ENCODE measurements around the gene DNASE1L1.

DNASE1L1 gene

DNA sequence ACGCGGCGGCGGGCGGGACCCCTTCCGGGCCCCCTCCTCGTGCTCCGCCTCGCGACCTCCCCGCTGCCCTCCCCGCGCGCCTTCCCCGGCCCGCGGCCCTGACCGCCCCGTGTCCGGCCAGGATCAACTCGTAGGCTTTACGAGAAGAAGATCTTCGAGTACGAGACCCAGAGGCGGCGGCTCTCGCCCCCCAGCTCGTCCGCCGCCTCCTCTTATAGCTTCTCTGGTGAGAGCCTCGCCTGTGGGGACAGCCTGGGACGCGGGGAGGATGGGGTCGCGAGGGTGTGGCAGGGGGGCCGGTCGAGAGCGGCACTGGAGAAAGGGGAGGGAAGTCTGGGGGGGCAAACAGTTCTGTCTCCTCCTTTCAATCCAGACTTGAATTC lies 29.5 kb downstream of the DNASE1L1 start:
- no peak for DNase-seq (ENCODE audit: low read depth)
- TF ChIP-seq, protein P1, sequence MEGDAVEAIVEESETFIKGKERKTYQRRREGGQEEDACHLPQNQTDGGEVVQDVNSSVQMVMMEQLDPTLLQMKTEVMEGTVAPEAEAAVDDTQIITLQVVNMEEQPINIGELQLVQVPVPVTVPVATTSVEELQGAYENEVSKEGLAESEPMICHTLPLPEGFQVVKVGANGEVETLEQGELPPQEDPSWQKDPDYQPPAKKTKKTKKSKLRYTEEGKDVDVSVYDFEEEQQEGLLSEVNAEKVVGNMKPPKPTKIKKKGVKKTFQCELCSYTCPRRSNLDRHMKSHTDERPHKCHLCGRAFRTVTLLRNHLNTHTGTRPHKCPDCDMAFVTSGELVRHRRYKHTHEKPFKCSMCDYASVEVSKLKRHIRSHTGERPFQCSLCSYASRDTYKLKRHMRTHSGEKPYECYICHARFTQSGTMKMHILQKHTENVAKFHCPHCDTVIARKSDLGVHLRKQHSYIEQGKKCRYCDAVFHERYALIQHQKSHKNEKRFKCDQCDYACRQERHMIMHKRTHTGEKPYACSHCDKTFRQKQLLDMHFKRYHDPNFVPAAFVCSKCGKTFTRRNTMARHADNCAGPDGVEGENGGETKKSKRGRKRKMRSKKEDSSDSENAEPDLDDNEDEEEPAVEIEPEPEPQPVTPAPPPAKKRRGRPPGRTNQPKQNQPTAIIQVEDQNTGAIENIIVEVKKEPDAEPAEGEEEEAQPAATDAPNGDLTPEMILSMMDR (IDR thresholded peaks at IDR 0.05; ENCODE audit: low read length, missing control alignments): no peak

DNA sequence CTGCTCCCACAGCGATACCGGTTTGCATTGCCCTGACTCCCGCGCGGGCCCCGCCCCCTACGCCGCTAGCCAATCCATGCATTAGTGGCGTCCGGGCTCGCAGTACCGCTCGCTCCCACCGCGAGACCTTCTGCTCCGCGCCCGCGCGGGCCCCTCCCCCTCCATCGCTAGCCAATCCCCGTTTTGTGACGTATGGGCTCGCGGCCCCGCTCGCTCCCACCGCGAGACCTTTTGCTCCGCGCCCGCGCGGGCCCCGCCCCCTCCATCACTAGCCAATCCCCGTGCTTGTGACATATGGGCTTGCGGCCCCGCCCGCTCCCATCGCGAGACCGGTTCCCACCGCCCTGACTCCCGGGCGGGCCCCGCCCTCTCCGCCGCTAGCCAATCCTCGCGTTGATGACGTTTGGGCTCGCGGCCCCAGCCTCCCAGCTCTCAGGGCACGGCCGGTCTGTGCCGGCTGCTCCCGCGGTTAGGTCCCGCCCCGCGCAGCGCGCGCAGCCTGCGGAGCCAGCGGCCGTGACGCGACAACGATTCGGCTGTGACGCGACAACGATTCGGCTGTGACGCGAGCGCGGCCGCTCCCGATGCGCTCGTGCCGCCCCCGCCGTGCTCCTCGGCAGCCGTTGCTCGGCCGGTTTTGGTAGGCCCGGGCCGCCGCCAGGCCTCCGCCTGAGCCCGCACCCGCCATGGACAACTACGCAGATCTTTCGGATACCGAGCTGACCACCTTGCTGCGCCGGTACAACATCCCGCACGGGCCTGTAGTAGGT lies 30.1 kb downstream of the DNASE1L1 start, which contains the start of gene EMD:
EMD (plus strand) TSS at position 497 of the 770 bp plus-strand sequence; CDS start at position 687, 190 bp downstream.
- DNase-seq (ENCODE audit: low read depth): peak; percentile 98
- TF ChIP-seq, protein P1 (IDR thresholded peaks at IDR 0.05; ENCODE audit: low read length, missing control alignments): no peak
- peak within 1 kb of the TSS; percentile 70 for H3K4me3 ChIP-seq (replicated peaks; ENCODE audit: low read depth, low read length)

More for the DNA sequence above, 29.5 kb downstream of the DNASE1L1 start:
- peak overlapping the region; percentile 70 for H3K4me3 ChIP-seq (replicated peaks; ENCODE audit: low read depth, low read length)

DNA sequence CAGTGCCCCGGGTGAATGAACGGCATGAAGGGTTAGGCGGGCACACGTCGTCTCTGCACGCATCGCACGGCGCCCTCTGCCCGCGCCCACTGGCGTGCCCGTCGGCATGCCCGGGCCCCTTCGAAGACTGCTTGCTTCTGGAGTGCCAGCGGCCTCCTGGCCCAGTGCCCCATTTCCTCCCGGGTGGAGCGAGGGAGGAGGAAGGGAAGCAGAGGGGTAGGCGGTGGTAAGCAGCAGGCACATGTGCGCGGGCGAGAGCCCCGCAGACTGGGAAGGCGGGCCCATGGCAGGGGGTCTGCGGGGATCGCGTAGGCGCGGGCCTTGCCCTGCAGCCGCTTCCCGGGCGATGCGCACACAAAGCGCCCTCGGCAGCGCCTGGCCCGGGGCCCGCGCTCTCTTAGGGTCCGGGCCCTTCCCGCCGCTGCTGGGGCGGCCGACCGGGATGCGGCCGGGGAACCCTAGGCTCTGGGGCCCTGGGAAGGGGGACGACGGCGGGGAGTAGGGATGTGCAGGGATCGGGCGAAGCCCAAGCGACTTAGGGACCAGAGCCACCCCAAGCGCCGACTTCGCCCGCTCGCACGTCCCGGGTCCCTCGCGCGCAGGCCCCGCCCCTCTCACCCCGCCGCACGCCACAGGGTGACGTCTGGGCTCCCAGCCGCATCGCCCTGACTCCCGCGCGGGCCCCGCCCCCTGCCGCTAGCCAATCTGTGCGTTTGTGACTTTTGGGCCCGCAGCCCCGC lies 30.8 kb downstream of the DNASE1L1 start:
- peak; percentile 54 for DNase-seq (ENCODE audit: low read depth)
- peak overlapping the region; percentile 43 for H3K4me3 ChIP-seq (replicated peaks; ENCODE audit: low read depth, low read length)
- TF ChIP-seq, protein P1 (IDR thresholded peaks at IDR 0.05; ENCODE audit: low read length, missing control alignments): no peak

DNA sequence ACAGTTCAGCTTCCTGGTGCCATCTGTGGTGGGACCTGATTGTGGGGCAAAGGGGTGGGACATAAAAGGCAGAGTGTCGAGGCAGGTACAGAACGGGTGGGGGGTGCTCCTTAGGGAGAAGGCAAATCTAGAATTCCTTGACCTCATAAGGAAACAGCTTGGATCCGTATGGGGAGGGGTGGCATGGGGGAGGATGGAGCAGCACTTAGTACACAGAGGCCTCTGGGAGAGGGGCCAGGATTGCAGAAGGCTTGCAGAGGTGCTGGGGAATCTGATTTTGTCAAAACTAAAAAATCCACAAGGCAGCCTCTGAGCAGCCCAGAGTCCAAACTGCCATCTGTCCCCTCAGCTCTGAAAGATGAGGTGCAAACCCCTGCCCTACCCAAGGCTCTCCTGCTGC lies 32.3 kb downstream of the DNASE1L1 start:
- DNase-seq (ENCODE audit: low read depth): peak; percentile 44
- TF ChIP-seq, protein P1 (IDR thresholded peaks at IDR 0.05; ENCODE audit: low read length, missing control alignments): no peak
- no peak overlapping the region for H3K4me3 ChIP-seq (replicated peaks; ENCODE audit: low read depth, low read length)

DNA sequence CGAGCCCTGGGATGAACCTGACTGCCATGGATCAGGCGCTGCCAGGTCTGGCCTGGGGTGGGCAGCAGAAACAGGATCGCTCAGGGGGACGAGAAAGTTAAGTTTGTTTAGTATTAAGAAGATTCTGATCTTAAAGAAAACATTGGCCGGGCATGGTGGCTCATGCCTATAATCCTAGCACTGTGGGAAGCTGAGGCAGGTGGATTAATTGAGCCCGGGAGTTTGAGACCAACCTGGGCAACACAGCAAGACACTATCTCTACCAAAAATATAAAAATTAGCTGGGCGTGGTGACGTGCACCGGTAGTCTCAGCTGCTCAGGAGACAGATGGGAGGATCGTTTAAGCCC lies 33.9 kb downstream of the DNASE1L1 start:
- TF ChIP-seq, protein P1 (IDR thresholded peaks at IDR 0.05; ENCODE audit: low read length, missing control alignments): no peak
- peak overlapping the region; percentile 32 for H3K4me3 ChIP-seq (replicated peaks; ENCODE audit: low read depth, low read length)

DNA sequence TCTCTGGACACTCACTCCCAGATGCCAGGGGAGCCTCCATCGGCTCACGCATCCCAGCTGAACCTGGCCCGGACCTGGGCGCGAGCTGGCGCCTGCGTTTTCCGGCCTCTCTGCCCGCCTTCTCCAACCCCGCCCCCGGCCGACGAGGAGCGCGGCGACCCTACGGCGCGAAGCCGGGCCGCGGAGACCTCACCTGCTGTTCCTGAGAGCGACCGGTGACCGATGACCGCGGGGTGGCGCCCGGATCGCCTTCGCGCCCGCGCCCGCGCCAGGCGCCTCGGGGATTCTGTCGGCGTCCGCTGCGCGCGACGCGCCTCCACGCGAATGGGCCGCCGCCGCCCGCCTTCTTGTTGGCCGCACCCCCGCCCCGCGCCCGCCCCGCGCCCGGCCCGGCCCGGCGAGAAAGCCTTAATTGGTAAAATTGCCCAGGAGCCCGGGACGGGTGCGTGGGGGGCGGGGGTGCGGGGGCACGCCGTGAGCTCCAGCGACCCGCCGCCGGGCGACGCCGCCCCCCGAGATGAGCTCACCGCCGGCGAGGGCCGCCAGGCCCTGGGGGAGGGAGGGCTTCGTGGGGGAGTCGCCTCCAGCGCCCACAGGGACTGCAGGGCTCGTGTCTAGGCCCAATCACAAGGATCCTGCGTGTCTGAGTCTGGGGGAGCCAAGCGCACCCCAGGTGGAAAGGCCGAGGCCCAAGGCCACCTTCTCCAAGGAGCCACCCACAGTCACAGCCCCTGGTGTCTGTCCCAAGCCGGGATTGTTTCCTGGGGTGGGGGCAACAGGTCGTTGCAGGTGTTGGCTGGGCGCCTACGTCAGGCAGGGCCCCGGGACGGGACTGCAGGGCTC lies 34.5 kb downstream of the DNASE1L1 start, which contains the start of gene FLNA:
FLNA (minus strand) TSS at position 322 of the 843 bp plus-strand sequence. CDS start 3,389 bp downstream, outside the sequence.
- TF ChIP-seq, protein P1 (IDR thresholded peaks at IDR 0.05; ENCODE audit: low read length, missing control alignments): no peak
- DNase-seq (ENCODE audit: low read depth): no peak
- peak within 1 kb of the TSS; percentile 55 for H3K4me3 ChIP-seq (replicated peaks; ENCODE audit: low read depth, low read length)

More for the DNA sequence above, 33.9 kb downstream of the DNASE1L1 start:
- DNase-seq (ENCODE audit: low read depth): no peak
